GM12891 (cell line): ENCODE data around the gene CORT.

Experiments
- POLR2A ChIP-seq: IDR thresholded peaks from 2 replicates; pipeline ENCODE4 v1.6.1; 2011; ENCODE audit warnings: low read depth, low read length, control low read depth
- POLR2AphosphoS5 ChIP-seq: IDR thresholded peaks from 2 replicates; pipeline ENCODE4 v1.6.1; 2011; ENCODE audit warnings: low read depth, low read length, control low read depth
- TAF1 ChIP-seq: IDR thresholded peaks from 2 replicates; pipeline ENCODE4 v1.6.1; 2011; ENCODE audit warnings: low read depth, low read length, control low read depth

GRCh38 chr1:10415211-10415930, 34.5 kb upstream of the CORT start:
- TF ChIP-seq TAF1: no peak
- TF ChIP-seq POLR2AphosphoS5: no peak
- no peak for TF ChIP-seq POLR2A
